Mammary epithelial cell (primary cell): ENCODE results near the gene SLC8A1.

Experiments
- CTCF ChIP-seq, 2 donors: IDR thresholded peaks in 1 of 2; conservative IDR thresholded peaks in 1 of 2; 2 replicates each; pipeline ENCODE4 v1.5.1; 2011 to 2012; ENCODE audit warnings: inconsistent platforms in 2 of 2, low read length in 2 of 2, mild to moderate bottlenecking in 2 of 2, control low read depth in 1 of 2, low read depth in 1 of 2; ENCODE audit not compliant: insufficient read depth in 1 of 2; ENCODE audit errors: extremely low read depth in 1 of 2
- EZH2 ChIP-seq: IDR thresholded peaks from 2 replicates; pipeline ENCODE4 v1.6.1; 2012; ENCODE audit warnings: low read length, inconsistent platforms, borderline replicate concordance

GRCh38 chr2:40456926-40457325 lies 5.0 kb upstream of the SLC8A1 start:
- no peak for TF ChIP-seq CTCF (conservative IDR thresholded peaks at IDR 0.05 in 1 of 2, IDR thresholded peaks at IDR 0.05 in 1 of 2; ENCODE audit: extremely low read depth in 1 of 2, insufficient read depth in 1 of 2, low read depth in 1 of 2, low read length in 2 of 2)
- TF ChIP-seq EZH2: no peak
